CD4-positive, alpha-beta T cell treated with Interleukin-17A for 1 hour (primary cell): ENCODE measurements around the gene NAA10.

Experiments
- DNase-seq: peaks from one replicate; pipeline ENCODE4 v3.0.0-alpha.2; 2020

Gene NAA10

GRCh38 chrX:153908219-153908860 is 26.5 kb downstream of the NAA10 start:
- DNase-seq = no peak

- DNase-seq = no peak
Observed at GRCh38 chrX:153907456-153907855, 27.4 kb downstream of the NAA10 start.

- peak; percentile 35 for DNase-seq
Observed at GRCh38 chrX:153906126-153906917, 28.5 kb downstream of the NAA10 start.

- no peak for DNase-seq
Observed at GRCh38 chrX:153905481-153906095, 29.2 kb downstream of the NAA10 start.

- DNase-seq = peak; percentile 2
Observed at GRCh38 chrX:153903991-153904957, 30.6 kb downstream of the NAA10 start, which contains the start of gene AVPR2. Gene AVPR2, plus strand, starts transcription at chrX:153904673. Its CDS starts 473 bp downstream, at chrX:153905146.

- no peak for DNase-seq
Observed at GRCh38 chrX:153903238-153903980, 31.4 kb downstream of the NAA10 start.

- no peak for DNase-seq
Observed at GRCh38 chrX:153902385-153902784, 32.5 kb downstream of the NAA10 start.

- DNase-seq = no peak
Observed at GRCh38 chrX:153901753-153902140, 33.1 kb downstream of the NAA10 start.

GRCh38 chrX:153900831-153901752 is 33.7 kb downstream of the NAA10 start:
- DNase-seq = peak; percentile 75

- DNase-seq = no peak
Observed at GRCh38 chrX:153897899-153898298, 36.9 kb downstream of the NAA10 start.

- DNase-seq = no peak
Observed at GRCh38 chrX:153889123-153889522, 45.7 kb downstream of the NAA10 start.

GRCh38 chrX:153888344-153888743 is 46.5 kb downstream of the NAA10 start:
- no peak for DNase-seq

- no peak for DNase-seq
Observed at GRCh38 chrX:153887385-153887784, 47.5 kb downstream of the NAA10 start.

- no peak for DNase-seq
Observed at GRCh38 chrX:153886915-153887314, 47.9 kb downstream of the NAA10 start.

- DNase-seq = peak; percentile 27
Observed at GRCh38 chrX:153885968-153886903, 48.6 kb downstream of the NAA10 start, which contains the start of gene L1CAM. Gene L1CAM, minus strand, starts transcription at chrX:153886173. Its CDS starts 10,337 bp downstream, at chrX:153875836.

- no peak for DNase-seq
Observed at GRCh38 chrX:153885208-153885787, 49.5 kb downstream of the NAA10 start.

- DNase-seq = peak; percentile 2
Observed at GRCh38 chrX:153884590-153884989, 50.2 kb downstream of the NAA10 start.

- DNase-seq = no peak
Observed at GRCh38 chrX:153884136-153884535, 50.7 kb downstream of the NAA10 start.
